HG02981 (cell line): ENCODE data around the gene PIGC.

ENCODE experiments used
- ATAC-seq: cut with Tn5 transposase; IDR thresholded peaks from one replicate; pipeline ENCODE4 v1.9.1; 2021; ENCODE audit warnings: mild to moderate bottlenecking, moderate library complexity; ENCODE audit not compliant: unreplicated experiment

PIGC gene

DNA sequence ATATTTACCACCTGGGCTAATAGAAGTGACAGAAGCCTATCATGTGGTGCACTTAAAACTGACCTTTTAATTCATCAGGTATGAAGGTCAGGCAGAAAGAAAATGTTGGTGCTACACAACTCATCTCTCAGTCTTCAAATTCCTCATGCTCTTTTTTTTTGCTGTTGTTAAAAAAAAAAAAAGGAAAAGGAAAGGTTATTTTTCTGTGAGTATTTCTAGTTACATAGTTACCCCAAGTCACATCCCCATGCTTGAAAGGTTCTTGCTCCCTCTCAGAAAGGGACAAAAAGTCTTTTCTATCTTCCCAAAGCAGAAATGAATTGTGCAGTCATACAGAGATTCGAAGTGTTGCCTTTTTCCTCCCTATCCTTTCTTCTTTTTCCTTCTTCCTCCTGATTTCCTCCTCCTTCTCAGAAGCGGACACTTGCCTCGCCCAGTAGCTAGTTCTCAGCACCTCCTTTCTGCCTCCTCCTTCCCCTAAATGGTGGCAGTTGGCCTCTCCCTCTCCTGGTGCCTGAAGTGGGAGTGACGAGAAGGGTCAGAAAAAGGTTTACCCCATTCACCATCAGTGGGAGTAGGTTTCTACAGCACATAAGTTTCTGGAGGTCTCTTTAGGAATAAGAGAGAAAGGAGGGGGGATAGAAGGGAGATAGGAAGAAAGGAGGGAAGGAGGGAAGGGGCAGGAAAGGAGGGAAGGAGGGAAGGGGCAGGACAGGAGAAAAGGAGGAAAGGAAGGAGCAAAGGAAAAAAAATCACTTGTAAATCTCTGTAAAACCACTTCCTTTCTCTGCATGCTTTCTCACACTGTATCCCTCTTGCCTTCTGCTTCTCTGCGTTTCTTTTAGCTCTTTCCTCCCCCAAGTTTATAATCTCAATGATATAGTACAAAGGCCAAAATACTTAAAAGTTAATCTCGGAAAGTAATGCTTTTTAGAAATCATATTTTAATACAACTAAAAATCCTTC, 43.8 kb downstream of the PIGC start:
- ATAC-seq, result no peak

DNA sequence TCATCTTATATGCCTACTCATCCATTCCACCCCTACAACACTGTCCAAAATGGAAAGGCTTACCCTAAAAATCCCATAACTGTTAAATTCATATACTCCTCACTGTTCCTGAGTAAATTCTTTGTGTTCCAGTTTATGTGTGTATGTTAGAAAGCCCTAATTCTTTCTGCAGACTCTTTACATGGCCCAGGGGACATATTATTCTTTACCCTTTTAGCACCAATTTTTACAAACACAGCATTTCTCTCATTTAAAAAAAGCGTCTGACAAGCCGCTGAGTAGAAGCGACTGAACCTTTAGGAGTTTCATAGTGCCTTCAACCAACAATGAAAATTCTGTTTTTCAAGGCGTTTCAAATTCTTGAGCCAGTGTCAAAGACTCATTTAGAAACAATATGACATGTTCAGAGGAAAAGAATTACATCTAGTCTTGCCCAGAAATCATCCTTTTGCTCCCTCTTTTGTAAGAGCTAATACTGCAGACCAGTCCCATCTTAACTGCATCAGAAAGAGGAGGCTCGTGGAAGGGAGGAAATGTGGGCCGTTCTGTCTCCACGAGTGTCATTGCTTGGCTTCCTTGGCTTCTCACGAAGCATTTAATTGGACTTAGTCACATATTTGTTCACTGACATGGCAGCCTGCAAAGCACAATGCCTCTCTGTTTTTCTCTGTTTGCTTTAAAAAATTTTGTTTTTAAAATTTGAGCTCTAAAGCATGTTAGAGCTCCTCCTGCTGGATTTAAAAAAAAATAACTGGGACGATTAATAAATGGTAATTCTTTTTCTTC, 44.7 kb downstream of the PIGC start:
- no peak for ATAC-seq

DNA sequence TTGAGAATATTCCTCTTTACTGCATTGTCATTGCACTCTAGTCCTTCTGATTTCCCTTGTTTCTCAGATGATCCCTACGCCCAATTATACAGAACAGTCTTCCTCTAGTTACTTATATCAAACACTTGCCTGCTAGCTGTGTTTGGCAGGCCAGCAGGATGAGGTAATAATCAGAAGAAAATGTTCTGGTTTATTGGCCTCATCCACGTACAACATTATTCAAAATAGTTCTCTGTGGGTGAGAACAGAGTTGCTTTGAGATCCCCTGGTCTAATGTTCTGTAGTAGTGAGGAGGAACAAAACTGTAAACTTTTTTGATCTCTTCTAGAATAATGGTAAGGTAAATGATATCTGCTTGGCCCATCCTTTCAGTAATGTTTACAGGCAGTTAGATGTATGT, 45.7 kb downstream of the PIGC start:
- no peak for ATAC-seq

DNA sequence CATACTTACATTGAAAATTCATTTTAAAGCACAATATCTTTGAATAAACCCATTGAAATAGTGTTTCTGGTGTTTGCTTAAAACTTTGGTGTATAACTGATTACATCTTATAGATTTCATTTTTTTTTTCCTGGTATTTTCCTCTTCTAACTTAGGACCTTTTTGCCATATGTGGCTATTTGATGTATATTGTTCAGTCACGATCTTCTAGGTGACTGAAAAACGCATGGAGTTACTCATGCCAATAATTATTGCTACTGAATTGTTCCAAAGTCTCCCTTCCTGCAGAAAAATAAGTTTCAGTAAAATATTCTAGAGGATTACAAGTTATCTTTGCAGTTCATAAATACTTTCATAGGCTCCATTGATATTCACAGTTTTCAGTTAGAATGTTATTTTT, 46.2 kb downstream of the PIGC start:
- ATAC-seq, result no peak

DNA sequence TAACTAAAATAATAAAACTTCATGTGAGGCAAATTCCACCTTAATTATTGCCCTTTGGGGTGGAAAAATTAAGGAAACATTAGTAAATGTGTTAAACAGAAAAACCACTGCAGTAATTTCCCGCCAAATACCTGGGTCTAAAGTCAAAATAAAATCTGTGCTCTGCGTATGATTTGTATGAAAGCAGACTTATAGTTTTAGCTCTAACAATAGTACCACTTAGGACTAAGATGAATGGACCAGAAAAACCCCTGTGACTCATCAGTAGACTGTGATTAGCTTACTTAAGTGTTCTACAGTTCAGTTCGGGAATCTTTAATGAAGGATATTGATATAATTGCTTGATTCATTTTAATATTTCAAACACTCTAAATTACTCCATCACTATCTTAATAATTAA, 46.6 kb downstream of the PIGC start:
- no peak for ATAC-seq

DNA sequence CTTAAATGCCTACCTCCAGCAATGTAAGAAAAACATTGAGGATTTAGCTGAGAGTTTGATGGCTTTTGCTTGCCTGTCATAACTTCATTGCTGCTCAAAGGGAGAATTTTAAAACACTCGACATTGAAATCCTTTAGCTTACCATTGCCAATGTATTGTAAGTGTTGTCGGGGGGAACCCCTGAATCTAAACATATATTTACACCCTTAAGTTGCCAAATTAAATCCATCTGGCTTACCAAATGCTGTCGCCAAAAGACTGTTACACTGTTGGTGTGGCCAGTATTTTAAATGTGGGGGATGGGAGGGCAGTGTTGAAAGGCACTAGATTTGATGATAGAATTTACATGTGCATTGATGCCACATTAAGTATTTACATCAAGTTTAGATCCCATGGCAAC, 48.3 kb downstream of the PIGC start:
- no peak for ATAC-seq

DNA sequence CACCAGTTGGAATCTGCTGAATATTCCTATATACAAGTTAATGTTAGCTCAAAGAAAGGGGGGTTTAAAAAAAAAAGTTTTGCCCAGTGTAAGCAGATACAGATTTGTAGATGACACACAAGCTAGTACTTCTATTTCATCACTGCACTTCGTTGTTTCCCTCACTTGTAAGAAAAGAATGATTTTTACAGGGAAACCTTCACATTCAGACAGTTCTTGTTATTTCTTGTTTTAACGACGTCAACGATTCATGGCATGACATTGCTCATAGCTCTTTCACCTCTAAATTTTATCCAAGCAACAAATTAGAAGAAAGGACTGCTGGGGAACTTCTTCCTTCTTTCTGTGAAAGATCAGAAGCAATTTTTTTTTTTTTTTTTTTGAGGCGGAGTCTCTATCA, 49.1 kb downstream of the PIGC start:
- no peak for ATAC-seq

DNA sequence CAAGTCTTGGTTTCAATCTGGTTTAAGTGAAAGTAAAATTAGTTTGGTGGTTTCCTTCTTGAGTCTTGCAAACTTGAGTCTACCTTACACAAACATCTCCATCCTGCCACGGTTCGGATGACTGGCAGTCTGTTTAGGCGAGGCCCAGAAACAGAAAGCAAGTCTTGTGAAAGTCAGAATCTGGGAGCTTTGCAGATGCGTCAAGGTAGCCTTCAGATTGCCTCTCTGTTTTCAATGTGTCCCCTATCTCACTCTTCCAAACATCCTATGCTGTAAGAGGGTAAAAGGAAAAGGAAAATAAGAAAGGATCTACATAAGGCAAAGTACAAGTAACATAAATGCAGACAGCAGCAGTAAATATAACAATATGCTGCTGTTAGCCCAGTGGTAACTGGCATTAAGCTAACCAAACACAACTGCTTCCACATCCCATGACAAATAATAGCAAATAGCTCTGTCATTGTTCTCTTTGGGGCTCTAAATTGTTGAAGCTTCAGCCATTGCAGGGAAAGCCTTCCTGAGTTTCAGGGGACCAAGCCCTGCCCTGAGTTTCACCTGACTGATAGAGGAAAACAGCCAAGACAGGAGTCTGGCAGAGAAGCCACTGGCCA, 49.6 kb downstream of the PIGC start:
- ATAC-seq, result peak; percentile 76

DNA sequence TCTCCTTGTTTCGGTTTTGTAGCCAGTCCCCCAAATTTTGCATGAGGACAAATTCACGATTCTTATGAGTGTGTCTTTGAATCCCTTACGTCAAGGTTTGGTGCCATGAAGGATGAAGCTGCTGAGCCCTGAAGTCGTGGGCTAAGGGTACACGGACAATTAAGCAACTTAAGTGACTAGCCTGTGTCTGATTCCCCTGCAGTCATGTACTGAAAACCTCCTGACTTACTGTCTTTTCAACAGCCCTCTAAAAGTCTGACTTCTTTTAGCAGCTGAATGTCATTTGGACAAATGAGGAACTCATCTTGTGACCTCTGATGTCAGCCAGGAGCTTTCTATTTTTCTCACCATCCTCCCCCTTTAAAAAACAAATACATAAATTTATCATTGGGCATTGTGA, 50.5 kb downstream of the PIGC start:
- ATAC-seq, result no peak

DNA sequence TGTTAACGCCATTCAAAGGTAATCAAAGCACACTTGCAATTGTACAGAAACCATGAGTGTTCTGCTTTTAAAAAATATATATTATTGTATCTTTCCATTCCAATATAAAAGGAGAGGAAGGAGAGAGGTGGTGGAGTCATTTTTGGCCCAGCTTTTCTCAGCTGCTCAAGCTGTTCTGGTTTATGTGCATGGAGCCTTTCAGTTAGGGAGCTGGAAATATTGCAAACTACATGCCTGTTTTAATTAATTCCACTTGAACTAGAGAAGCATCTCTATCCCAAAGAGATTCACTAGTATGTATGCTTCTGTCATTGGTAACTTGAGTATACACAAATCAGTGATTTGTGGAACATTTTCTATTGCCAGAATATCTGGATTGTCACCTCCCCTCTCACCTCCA, 51.9 kb downstream of the PIGC start:
- ATAC-seq, result no peak
